Fibroblast of peridontal ligament (primary cell): ENCODE data around the gene TIAM1.

ENCODE experiments used
- DNase-seq: peaks from one replicate; pipeline ENCODE4 v3.0.0-alpha.2; 2010; ENCODE audit errors: extremely low read depth

The TIAM1 gene

DNA sequence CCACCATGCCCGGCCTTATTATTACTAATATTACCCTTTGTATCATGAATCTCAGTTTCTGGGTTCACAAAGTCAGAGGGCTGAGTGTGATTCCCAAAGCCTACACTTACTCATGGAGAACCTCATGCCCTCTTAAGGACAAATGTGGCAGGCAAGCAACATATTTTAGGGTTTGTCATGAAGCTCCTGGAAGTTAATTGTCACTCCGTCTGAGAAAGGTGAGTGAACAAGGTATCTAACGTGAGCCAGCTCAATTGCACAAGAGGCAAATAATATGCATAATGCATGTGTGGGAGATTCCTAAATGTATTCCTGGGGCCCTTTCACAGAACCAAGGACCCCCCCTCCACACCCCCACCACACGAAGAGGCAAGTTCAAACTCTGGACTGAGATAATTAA is 10.1 kb upstream of the TIAM1 start:
- no peak for DNase-seq

DNA sequence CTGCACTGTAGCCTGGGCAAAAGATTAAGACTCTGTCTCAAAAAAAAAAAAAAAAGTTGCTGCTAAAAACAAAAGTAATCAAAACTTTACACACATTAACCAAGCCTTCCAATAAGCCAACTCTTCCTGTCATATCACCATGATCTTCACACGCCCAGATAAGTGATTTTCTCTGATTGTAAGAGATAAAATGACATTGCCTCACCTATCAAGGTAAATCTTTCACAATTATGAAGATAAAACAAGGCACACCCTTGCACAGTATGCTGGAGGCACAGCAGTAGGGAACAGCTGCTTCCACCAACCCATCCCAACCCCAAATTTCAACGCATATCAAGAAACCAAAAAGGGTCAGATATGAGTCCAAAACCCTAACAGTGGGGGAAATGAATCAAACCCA is 8.8 kb upstream of the TIAM1 start:
- no peak for DNase-seq

DNA sequence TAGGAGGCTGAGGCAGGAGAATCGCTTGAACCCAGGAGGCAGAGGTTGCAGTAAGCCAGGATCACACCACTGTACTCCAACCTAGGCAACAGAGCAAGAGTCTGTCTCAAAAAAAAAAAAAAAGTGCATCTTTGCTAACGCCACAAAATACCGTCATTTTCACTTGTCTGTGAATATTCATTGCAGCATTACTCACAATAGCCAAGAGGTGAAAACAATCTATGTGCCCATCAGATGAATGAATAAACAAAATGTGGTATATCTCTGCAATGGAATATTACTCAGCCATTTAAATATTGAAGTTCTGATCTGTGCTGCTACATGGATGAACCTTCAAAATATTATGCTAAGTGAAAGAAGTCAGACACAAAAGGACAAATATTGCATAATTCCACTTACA is 7.9 kb upstream of the TIAM1 start:
- DNase-seq, result no peak

DNA sequence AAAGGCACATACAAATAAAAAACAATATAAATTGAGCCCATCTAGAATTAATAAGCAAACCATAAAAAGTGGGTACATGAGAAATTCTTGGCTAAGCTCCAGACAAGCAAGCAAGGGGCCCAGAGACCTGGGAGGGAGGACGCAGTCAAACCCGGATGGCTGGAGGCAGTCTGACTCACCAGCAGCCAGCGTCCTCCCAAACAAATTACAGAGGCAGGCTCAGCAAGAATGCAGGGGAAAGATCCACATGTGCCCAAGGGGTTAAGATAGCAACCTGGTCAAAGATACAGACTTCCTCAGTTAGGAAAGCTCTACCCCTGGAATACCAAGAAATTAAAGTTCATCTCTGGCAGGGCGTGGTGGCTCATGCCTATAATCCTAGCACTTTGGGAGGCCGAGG is 7.4 kb upstream of the TIAM1 start:
- DNase-seq, result no peak

DNA sequence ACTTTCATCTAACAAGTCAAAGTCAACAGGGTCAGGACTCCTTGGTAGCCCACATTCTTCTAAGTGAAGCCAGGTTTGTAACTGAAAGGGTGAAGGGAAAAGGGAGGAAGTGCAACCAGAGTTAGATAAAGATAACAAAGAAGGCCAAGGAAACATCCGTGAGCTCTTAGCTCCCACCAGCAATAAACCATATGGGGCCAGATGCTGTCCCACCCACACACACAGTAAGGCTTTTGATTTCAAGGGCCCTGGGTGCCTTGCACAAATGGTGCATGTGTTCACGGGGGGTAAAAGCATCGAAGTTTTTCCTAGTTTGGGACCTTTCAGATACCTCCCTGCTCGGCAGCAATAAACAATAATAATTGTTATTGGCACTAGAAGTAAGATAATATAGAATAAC is 5.1 kb upstream of the TIAM1 start:
- DNase-seq, result no peak

DNA sequence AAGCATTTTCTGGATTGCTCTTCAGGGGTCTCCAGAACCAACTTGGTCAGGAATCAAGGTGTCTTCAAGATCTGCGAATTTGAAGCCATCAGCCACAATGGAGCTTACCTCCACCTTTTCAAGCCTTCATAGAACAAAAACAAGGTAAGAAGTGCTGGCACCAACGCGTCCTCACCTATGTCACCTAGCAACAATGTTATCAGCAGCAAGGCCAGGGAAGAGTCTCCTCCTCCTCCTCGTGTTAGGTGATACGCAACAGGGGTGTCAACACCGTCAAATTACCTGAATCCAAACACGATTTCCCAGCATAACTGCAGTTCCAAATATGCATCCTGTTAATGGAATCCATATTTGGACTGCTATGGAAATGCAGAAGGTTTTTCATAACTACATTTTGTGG is 4.1 kb upstream of the TIAM1 start:
- DNase-seq, result no peak

DNA sequence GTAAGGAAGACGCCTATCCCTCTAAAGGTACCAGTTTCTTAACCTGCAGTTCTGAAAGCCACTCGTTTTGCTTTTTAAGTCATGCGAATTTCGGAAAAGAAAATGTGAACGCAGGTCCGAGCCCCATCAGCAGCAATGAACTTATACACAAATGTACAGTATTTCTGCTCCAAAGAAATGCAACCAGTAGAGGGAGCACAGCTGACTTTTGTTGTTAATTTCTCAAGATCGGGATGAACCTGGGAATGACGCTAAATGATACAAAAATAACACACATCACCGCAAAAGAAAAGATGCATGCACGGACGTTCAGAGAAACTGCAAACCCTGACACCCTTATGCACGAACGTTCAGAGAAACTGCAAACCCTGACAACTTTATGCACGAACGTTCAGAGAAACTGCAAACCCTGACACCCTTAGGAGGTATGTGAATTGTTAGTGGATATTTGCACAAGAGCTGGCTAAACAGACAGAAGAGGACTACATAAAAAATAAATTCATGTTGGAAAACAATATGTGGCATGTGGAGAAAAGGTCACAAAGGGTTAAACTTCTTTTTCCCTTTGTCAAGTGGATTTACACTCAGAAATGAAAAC is 3.5 kb upstream of the TIAM1 start:
- DNase-seq, result peak; percentile 60

DNA sequence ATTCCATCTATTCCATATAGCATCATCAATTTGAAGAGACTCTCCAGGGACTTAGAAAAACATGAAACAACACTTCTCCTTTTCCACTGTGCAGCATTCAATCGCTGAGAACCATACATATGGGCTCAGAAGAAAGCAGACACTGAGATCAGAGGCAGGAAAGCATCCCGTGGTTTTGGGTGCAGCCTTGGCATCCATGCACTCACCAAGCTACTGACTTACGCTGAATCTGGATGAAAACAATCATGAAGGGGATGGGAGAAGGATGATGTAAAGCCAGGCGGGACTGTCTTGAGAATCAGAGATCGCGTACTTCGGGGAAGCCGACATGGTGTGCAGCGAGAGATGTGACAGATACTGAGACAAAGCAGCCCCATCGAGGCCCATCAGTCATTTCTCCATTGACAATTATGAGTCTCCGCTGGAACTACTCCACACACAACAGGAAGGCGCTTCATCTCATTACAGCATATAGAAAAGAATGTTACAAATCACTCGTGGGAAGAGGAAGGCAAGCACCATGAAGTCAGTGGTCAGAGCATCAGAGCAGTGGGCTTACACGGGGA is 2.3 kb upstream of the TIAM1 start:
- no peak for DNase-seq

DNA sequence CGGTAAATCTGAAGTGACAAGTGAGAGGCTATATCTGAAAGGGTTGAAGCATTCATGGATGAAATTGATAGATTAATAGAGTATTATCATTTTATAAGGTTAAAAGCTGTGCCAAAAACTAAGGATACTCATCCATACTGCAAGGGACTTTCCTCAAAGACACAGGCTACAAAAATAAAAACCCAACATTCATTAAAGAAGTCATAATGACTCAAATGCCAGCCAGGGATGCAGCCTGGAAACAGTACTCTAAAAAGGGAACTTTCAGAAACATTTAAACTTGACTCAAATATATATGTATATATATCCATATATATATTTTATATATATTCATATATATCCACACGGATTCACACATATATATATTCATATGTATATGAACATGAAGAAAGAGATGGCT is 1.1 kb upstream of the TIAM1 start:
- DNase-seq, result no peak

DNA sequence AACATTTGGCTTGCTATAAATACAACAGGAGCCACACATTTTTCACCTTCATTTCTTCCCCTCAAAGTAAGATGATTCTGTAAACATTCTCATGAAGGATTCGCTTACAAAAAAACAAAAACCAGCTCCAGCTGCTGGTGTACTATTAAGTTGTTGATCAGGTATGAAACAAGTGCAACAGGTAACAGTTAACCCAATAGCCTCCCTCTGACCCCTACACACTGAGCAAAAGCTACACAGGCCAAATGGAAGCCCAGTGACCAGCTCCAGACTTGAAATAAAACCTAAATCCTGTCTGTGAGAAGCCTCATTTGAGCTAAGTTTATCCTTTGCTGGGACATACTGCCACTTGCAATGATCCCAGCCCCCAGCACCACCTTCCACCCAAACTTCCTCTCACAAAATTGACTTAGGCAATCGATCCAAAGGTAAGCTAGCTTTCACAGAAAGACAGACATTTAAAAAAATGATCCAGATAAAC is 991 bp downstream of the TIAM1 start:
- no peak for DNase-seq

DNA sequence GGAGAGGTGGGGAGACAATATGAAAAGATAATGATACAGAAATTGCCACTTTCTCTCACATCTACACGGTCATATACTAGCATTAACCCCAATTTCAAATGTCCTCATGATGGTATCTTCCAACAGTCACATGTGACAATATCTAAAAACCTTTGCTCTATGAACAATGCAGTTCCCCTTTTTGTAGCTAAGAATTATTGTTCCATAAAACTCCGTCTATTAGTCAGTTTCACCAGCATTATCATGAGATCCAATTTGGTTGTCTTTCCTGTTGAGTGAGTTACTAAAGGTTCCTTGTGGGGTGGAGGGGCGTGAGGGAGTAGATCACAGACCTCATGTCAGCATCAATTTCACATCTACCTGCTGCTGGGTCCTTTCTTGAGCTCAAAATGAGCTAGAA is 1.7 kb downstream of the TIAM1 start:
- DNase-seq, result no peak

DNA sequence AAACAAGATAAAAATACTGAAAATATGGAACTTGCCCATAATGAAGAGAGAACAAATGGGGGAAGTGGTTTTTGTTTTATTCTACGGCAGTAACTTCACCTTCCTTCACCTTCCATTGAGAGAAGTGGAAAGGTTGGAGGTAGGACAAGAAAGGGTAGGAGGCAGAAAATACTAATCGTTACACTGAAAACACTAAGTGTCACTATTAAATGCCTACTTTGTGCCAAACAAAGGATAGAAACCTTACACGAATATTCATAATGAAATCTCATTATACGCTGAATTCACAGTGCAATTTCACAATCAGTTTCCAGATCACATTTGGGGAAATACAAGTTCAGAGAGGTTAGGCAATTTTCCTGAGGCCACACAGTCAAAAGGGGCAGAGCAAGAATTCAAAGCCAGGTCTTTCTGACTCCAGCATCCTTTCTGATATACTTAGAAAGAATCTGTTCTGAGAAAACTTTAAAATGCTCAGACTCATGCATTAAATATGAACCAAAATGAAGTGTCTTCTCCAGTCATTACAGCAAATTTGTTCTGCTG is 3.0 kb downstream of the TIAM1 start:
- no peak for DNase-seq

DNA sequence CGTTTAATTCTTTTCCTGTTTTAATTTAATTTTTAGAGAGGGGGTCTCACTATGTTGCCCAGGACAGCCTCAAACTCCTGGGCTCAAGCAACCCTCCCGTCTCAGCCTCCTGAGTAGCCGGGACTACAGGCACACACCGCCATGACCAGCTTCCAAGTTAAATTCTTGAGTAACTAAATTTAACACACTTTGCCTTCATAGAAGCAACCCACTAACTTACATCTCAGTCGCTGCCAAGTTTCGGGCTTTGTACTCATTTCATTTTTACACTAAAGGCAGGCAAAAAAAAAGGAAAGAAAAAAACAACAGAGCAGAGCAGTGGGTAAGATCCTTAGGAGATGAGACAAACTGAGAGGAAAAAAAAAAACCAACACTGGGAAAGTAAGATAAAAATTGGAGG is 3.5 kb downstream of the TIAM1 start:
- DNase-seq, result no peak

DNA sequence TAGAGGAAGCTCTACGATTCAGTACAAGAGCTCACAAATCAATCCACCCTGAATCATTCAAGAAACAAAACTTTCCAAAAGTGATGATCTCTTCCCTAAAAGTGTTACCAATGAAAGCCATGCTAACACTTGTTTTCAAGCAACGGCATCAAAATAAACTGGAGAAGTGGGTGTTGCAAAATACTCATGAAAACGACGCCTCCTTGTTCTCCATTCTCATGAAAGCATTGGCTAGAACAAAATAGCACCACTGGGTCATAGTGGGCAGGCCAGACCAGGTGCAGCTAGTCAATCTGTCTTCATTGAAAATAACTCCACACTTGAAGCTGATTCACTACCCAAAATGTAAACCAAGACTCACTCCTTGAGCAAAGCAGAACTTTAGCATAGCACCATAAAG is 4.3 kb downstream of the TIAM1 start:
- no peak for DNase-seq

DNA sequence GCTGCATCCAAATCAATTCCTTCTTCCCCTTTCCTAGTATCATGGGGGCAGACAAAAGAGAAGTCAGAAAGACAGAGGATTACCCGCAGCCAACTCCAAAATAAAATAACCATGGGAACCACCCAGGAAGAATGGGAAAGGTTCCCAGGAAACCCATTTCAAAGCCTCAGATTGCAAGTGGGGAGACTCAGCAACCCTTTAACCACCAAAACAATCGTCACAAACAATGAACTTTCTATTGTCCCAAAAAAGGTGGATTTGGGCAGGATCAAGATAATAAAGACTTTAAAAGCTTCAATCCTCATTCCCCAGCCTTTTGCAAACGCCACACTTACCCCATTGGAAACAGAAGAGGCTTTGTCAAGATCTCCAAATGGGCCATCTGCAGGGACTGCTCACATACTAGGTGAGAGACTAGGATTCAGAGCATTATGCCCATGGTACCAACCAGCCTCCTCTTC is 5.1 kb downstream of the TIAM1 start:
- no peak for DNase-seq

DNA sequence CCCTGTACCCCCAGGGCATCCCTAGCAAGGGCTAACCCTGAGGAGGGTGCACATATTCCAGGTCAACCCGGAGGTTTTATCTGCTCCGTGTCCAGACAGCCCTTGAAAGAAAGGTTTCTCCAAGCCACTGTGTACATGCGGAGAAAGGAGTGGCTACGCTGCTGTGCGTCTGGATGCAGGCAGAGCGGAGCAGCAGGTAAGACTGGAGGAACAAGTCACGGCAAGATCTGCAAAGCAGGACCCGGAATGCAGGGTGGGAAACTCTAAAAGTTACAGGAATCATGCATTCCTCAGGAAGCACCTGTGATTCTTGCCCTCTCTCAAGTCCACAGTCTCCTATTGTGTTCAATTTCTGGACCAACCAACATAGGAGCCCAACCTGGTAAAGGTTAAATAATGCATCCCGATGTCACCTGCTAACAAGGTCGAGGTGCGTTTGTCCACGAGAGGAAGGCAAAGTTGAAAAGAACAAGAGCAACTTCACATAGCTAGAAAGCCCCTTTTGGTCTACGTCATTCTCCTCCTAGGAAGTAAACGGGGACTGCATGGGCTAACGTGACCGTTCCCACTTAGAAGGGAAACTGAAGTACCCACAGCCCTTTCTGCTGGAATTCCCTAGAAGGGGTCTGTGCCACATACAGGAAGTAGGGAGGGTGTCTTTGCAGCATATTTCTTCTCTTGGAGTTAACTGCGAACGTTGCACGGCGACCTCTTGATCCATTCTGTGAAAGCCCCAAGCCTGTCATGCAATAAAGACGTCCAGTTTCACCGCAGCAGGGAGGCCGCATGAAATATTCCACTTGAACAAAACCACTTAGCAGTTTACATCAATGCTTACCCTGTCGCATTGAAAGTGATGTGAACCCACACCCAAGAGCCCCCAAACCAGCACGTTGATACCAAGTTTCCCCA is 5.8 kb downstream of the TIAM1 start:
- DNase-seq, result no peak

DNA sequence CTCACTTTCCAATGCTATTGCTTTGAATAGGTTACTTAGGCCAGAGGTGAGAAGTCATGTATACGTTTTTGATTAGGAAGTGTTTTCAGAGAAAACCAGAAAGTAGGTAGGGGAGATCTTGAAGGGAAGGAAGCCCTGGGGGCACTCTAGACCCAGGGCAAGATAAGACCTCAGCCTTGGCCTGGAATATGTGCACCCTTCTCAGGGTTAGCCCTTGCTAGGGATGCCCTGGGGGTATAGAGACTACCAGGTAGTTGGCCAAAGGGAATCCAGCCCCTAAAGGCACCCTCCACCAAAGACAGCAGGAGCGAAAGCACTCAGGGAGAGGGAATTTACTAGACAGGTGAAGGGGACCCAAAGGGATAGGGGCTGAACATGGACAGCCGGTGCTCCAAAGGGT is 7.0 kb downstream of the TIAM1 start:
- no peak for DNase-seq

DNA sequence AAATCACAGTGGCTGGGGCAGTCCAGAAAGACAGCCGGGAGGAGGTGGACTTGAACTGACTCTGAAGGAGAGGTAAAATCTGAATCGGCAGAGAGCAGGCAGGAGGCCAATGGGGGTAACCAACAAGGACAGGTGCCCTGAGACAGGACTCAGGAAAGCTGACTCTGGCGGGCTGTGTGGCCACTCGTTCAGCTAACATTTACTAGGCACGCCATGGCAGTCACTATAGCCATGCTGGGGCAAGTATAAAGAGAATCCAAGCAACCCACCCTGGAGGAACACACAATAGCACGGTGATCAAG is 7.4 kb downstream of the TIAM1 start:
- no peak for DNase-seq

DNA sequence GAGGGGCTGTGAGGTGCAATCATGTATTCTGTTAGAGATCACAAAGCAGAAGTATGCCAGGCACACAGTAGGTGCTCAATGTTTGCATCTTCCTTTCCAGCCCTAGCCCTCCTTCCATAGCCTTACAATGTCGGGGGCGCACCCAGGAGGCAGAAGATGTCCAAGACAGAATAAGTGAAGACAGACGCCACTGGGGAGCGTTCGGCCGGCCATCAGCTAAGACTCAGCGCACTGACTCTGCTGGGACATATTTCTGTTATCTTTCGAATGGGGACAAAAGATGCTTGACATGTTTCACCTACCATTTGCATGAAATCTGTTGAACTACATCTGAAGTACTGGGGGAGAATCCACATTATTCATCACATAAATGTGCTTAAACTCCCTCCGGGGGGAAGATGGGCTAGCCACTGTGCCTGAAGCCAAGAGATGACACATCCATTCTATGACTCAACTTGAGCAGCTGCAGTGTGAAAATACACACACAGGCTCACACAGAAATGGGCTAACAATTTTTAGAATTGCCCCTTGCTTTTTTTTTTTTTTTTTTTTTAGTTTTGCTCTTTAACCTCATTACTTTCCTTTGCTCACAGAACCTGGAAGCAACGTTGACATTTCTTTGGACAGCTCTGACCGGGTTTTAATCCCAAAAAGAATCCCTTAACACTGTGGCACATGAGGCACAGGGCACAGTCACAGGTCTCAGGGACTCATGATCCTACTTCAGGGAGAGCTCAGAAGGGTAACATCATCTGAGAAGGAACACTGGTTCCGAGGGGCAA is 7.9 kb downstream of the TIAM1 start:
- peak; percentile 94 for DNase-seq

DNA sequence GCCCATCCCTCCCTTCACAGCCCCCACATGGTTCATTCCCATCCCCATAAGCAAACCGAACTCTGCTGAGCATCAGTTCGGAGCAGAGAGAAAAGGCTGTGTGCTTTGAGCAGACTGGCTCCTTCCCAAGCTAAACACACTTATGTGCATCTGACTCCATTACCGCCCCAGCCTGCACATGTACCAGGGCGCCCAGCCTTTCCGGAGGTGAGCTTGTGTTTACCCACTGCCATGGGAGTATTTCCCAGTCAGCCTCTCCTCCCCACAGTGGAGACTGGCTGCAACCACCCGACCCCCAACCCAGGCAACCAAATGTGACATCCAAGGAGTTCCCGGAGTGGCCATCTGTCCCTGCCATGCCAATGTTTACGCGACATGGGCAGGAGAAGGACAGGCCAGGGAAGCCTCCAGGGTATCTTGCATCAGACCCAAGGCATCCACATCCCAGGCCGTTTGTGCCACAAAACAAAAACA is 9.4 kb downstream of the TIAM1 start:
- no peak for DNase-seq

DNA sequence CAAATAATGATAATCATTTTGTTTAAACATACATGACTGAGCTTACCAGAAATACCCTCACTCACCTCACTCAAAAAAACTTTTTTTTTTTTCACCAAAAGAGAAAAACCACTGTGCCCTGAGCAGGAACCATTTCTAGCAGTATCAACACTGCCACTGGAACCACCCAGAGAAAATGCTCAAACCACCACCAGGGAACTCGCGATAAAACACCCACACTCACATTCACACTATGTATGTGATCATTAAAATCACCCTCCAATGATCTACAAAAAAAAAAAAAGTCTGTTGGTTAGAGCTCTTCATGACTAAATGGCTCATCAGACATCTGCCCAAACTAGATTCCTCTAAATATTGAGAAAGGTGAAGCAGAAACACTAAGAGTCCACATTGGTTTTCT is 11.5 kb downstream of the TIAM1 start:
- no peak for DNase-seq

DNA sequence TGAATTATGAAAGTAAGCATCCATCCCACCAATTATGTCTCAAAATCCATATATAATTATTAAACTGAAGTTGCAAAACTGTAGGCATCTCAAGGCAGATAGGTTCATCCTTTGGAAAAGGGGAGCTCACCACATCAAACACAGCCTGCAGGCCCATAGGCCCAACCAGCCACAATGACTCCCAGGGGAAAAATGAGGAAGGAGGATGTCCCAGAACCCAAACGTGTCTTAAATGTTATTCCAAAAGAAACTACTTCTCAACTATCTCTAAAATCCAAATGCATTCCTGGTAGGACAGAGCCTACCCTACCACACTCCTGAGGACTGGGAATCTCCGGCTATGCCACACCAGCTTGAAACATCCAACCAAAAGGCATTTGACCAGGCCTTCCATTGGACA is 12.8 kb downstream of the TIAM1 start:
- DNase-seq, result no peak
